HG03060 (cell line): ENCODE data around the gene CLN6.
"Not testable (repeated sequence)": the region's sequence is repeated elsewhere in the genome, so short reads cannot be mapped to it uniquely, and the experiment has no call there.

ENCODE experiments used
- ATAC-seq: cut with Tn5 transposase; IDR thresholded peaks from one replicate; pipeline ENCODE4 v1.9.1; 2021; ENCODE audit warnings: low read depth, moderate number of reproducible peaks; ENCODE audit not compliant: unreplicated experiment

CLN6 gene

GRCh38 chr15:68208136-68208535 is 21.4 kb downstream of the CLN6 start:
- ATAC-seq, result no peak

GRCh38 chr15:68207176-68207935 is 22.2 kb downstream of the CLN6 start:
- no peak for ATAC-seq

- ATAC-seq, result no peak
Observed at GRCh38 chr15:68206711-68207151, 22.8 kb downstream of the CLN6 start.

GRCh38 chr15:68205954-68206539 is 23.5 kb downstream of the CLN6 start:
- no peak for ATAC-seq

- no peak for ATAC-seq
Observed at GRCh38 chr15:68205558-68205944, 24.0 kb downstream of the CLN6 start.

GRCh38 chr15:68204776-68205557 is 24.6 kb downstream of the CLN6 start, which contains the start of gene CALML4:
CALML4 (minus strand) TSS chr15:68205332; CDS start chr15:68205247, 85 bp downstream.
- no peak for ATAC-seq

- no peak for ATAC-seq
Observed at GRCh38 chr15:68204361-68204760, 25.2 kb downstream of the CLN6 start.

- ATAC-seq, result no peak
Observed at GRCh38 chr15:68203956-68204355, 25.6 kb downstream of the CLN6 start.

- ATAC-seq, result no peak
Observed at GRCh38 chr15:68203486-68203885, 26.0 kb downstream of the CLN6 start.

GRCh38 chr15:68202994-68203393 is 26.5 kb downstream of the CLN6 start:
- not testable (repeated sequence) for ATAC-seq

- no peak for ATAC-seq
Observed at GRCh38 chr15:68201879-68202261, 27.7 kb downstream of the CLN6 start.

GRCh38 chr15:68201153-68201878 is 28.2 kb downstream of the CLN6 start:
- no peak for ATAC-seq

GRCh38 chr15:68200016-68200861 is 29.3 kb downstream of the CLN6 start:
- ATAC-seq, result no peak

GRCh38 chr15:68199340-68199739 is 30.2 kb downstream of the CLN6 start:
- ATAC-seq, result no peak

- ATAC-seq, result no peak
Observed at GRCh38 chr15:68197661-68198437, 31.7 kb downstream of the CLN6 start.

- no peak for ATAC-seq
Observed at GRCh38 chr15:68197170-68197492, 32.4 kb downstream of the CLN6 start.

- no peak for ATAC-seq
Observed at GRCh38 chr15:68196445-68197169, 32.9 kb downstream of the CLN6 start.

- no peak for ATAC-seq
Observed at GRCh38 chr15:68195336-68196112, 34.0 kb downstream of the CLN6 start.
